ENCODE results near the gene DNAJC13.

GRCh38 chr3:132503559-132503958 is 86.3 kb downstream of the DNAJC13 start:
- no peak for TF ChIP-seq PATZ1 (CRISPR knock-in tag; IDR thresholded peaks at IDR 0.05; ENCODE audit: borderline replicate concordance)
- no peak for TF ChIP-seq ARNTL (CRISPR knock-in tag; IDR thresholded peaks at IDR 0.05; ENCODE audit: borderline replicate concordance, low read depth)
- TF ChIP-seq CSRNP3 (CRISPR knock-in tag; IDR thresholded peaks at IDR 0.05) = no peak
- TF ChIP-seq ZFP3 (CRISPR knock-in tag; IDR thresholded peaks at IDR 0.05) = no peak
- no peak for TF ChIP-seq PPARA (CRISPR knock-in tag; IDR thresholded peaks at IDR 0.05; ENCODE audit: borderline replicate concordance)
- TF ChIP-seq CREB5 (CRISPR knock-in tag; IDR thresholded peaks at IDR 0.05; ENCODE audit: low read depth) = no peak
- no peak for TF ChIP-seq TOX (CRISPR knock-in tag; IDR thresholded peaks at IDR 0.05; ENCODE audit: borderline replicate concordance)
- TF ChIP-seq OSR1 (CRISPR knock-in tag; IDR thresholded peaks at IDR 0.05) = no peak
- no peak for TF ChIP-seq ZFP30 (CRISPR knock-in tag; IDR thresholded peaks at IDR 0.05)
- TF ChIP-seq ZNF565 (CRISPR knock-in tag; conservative IDR thresholded peaks at IDR 0.05; ENCODE audit: low read depth) = no peak
- no peak for TF ChIP-seq TSHZ2 (CRISPR knock-in tag; IDR thresholded peaks at IDR 0.05)
- TF ChIP-seq CSDC2 (CRISPR knock-in tag; IDR thresholded peaks at IDR 0.05) = no peak
